ENCODE measurements around the gene C19orf85. TPM values are rescaled to one million over a fixed set of nuclear protein-coding genes. Genes with fewer than 3 reads are reported as not detected.

The C19orf85 gene
- polyA plus RNA-seq, 1 of the 3 experiments (the other 2 are of a cell fraction): not detected

DNA sequence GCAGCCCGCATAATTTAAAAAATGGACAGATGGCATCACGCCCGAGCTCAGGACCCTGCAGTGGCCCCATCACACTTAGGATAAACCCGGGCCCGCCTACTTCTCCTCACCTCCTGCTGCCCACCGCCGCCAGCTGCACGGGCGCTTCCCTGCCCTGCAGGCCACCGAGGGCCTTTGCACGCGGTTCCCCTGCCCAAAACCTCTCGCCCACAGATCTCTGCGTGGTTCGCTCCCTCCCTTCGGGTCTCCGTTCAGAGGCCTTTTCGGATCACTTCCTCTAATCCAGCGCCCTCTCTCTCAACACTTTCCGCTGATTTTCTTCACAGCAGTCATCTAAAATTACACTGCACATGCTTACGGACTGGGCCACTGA lies 23.2 kb downstream of the C19orf85 start:
- no peaks in the 10 kb centered on the region for H3K79me2 ChIP-seq (ENCODE audit: insufficient read depth)
- peaks cover 51% of the 10 kb centered on the region for H3K27me3 ChIP-seq (ENCODE audit: insufficient read depth)
- 39% methylated on average over 21 of the region's 21 CpGs for WGBS (ENCODE audit: low lambda C conversion rate)
- no peaks in the 10 kb centered on the region for H3F3A ChIP-seq (replicated peaks; ENCODE audit: insufficient read depth)
- H3K4me3 ChIP-seq (ENCODE audit: low read depth in 2 of 2, low read length in 1 of 2): no peak overlapping the region; a peak in 1 of 4 replicates
- H3K27ac ChIP-seq (ENCODE audit: low read depth in 2 of 2, low read length in 1 of 2): no peak overlapping the region
- no peaks in the 10 kb centered on the region for H4K20me1 ChIP-seq (ENCODE audit: insufficient read depth)
- TF ChIP-seq, protein P1, sequence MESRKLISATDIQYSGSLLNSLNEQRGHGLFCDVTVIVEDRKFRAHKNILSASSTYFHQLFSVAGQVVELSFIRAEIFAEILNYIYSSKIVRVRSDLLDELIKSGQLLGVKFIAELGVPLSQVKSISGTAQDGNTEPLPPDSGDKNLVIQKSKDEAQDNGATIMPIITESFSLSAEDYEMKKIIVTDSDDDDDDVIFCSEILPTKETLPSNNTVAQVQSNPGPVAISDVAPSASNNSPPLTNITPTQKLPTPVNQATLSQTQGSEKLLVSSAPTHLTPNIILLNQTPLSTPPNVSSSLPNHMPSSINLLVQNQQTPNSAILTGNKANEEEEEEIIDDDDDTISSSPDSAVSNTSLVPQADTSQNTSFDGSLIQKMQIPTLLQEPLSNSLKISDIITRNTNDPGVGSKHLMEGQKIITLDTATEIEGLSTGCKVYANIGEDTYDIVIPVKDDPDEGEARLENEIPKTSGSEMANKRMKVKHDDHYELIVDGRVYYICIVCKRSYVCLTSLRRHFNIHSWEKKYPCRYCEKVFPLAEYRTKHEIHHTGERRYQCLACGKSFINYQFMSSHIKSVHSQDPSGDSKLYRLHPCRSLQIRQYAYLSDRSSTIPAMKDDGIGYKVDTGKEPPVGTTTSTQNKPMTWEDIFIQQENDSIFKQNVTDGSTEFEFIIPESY (IDR thresholded peaks at IDR 0.05; ENCODE audit: borderline replicate concordance, low read depth): no peak
- TF ChIP-seq RFX5 (IDR thresholded peaks at IDR 0.05; ENCODE audit: low read length) (no peak), FOSL2 (IDR thresholded peaks at IDR 0.05; ENCODE audit: borderline replicate concordance, low read depth) (no peak), ELF1 (IDR thresholded peaks at IDR 0.05) (no peak), CHD2 (IDR thresholded peaks at IDR 0.05; ENCODE audit: low read length, partially characterized antibody) (no peak)
- TF ChIP-seq, protein P2, sequence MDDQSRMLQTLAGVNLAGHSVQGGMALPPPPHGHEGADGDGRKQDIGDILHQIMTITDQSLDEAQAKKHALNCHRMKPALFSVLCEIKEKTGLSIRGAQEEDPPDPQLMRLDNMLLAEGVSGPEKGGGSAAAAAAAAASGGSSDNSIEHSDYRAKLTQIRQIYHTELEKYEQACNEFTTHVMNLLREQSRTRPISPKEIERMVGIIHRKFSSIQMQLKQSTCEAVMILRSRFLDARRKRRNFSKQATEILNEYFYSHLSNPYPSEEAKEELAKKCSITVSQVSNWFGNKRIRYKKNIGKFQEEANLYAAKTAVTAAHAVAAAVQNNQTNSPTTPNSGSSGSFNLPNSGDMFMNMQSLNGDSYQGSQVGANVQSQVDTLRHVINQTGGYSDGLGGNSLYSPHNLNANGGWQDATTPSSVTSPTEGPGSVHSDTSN (IDR thresholded peaks at IDR 0.05): no peak
- TF ChIP-seq, protein P3, sequence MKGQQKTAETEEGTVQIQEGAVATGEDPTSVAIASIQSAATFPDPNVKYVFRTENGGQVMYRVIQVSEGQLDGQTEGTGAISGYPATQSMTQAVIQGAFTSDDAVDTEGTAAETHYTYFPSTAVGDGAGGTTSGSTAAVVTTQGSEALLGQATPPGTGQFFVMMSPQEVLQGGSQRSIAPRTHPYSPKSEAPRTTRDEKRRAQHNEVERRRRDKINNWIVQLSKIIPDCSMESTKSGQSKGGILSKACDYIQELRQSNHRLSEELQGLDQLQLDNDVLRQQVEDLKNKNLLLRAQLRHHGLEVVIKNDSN (IDR thresholded peaks at IDR 0.05; ENCODE audit: borderline replicate concordance, low read depth): no peak
- TF ChIP-seq, protein P4, sequence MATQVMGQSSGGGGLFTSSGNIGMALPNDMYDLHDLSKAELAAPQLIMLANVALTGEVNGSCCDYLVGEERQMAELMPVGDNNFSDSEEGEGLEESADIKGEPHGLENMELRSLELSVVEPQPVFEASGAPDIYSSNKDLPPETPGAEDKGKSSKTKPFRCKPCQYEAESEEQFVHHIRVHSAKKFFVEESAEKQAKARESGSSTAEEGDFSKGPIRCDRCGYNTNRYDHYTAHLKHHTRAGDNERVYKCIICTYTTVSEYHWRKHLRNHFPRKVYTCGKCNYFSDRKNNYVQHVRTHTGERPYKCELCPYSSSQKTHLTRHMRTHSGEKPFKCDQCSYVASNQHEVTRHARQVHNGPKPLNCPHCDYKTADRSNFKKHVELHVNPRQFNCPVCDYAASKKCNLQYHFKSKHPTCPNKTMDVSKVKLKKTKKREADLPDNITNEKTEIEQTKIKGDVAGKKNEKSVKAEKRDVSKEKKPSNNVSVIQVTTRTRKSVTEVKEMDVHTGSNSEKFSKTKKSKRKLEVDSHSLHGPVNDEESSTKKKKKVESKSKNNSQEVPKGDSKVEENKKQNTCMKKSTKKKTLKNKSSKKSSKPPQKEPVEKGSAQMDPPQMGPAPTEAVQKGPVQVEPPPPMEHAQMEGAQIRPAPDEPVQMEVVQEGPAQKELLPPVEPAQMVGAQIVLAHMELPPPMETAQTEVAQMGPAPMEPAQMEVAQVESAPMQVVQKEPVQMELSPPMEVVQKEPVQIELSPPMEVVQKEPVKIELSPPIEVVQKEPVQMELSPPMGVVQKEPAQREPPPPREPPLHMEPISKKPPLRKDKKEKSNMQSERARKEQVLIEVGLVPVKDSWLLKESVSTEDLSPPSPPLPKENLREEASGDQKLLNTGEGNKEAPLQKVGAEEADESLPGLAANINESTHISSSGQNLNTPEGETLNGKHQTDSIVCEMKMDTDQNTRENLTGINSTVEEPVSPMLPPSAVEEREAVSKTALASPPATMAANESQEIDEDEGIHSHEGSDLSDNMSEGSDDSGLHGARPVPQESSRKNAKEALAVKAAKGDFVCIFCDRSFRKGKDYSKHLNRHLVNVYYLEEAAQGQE (IDR thresholded peaks at IDR 0.05; ENCODE audit: low read depth, low read length): no peak
- CTCF ChIA-PET: interaction anchor here (0.6 to 2.3 kb wide), 6 partner anchors 22 to 63 kb away, joined by 3 to 9 read pairs (median 4); no protein-coding TSS in a partner anchor
- no peaks in the 10 kb centered on the region for H3K9me3 ChIP-seq
- H3K36me3 ChIP-seq (replicated peaks in 1 of 2; ENCODE audit: control insufficient read depth in 1 of 2, insufficient read depth in 2 of 2, low read length in 1 of 2): no peaks in the 10 kb centered on the region
- no peak overlapping the region for H3K4me2 ChIP-seq
- no peak overlapping the region for H2AFZ ChIP-seq (ENCODE audit: low read depth)
- H3K9ac ChIP-seq: no peak overlapping the region
- POLR2A ChIA-PET: no interaction called here
- no peak for DNase-seq
- H3K4me1 ChIP-seq (ENCODE audit: control insufficient read depth in 1 of 2, insufficient read depth in 2 of 2, low read depth in 1 of 2, low read length in 1 of 2): peaks cover 0 to 6% of the 10 kb centered on the region in 2 experiments; a peak in 1 of 4 replicates
- no peaks in the 10 kb centered on the region for H3K9me2 ChIP-seq

All from SK-N-SH (cell line).